ENCODE results near the gene MPPED2. TPM values are rescaled to one million over a fixed set of nuclear protein-coding genes. Genes with fewer than 3 reads are reported as not detected.

The MPPED2 gene
- total RNA-seq, 3 donors from 2014 or later (not counting 1 experiment from before 2014, with no cell fraction given), result 0.99 to 4.2 (median 2.5) TPM

GRCh38 chr11:30424321-30424720, 161.8 kb downstream of the MPPED2 start:
- H3K27ac Mint-ChIP-seq, result no peak overlapping the region
- peaks cover 0 to 5% of the 10 kb centered on the region in 2 donors for H3K27me3 Mint-ChIP-seq (ENCODE audit: low read depth in 2 of 2)
- Histone ChIP-seq H3K4me3 (ENCODE audit: low read length) (no peak overlapping the region), H3K27ac (ENCODE audit: low read length) (no peak overlapping the region), H3K4me1 (ENCODE audit: control insufficient read depth, insufficient read depth, low read length) (no peaks in the 10 kb centered on the region), H3K9me3 (ENCODE audit: control insufficient read depth, insufficient read depth, low read length) (no peaks in the 10 kb centered on the region), H3K27me3 (ENCODE audit: control insufficient read depth, insufficient read depth, low read length) (no peaks in the 10 kb centered on the region), H3K36me3 (ENCODE audit: control insufficient read depth, insufficient read depth, low read length) (no peaks in the 10 kb centered on the region)
- intact Hi-C loops (cut with micrococcal nuclease), result no loop called here
- TF ChIP-seq, protein P1, sequence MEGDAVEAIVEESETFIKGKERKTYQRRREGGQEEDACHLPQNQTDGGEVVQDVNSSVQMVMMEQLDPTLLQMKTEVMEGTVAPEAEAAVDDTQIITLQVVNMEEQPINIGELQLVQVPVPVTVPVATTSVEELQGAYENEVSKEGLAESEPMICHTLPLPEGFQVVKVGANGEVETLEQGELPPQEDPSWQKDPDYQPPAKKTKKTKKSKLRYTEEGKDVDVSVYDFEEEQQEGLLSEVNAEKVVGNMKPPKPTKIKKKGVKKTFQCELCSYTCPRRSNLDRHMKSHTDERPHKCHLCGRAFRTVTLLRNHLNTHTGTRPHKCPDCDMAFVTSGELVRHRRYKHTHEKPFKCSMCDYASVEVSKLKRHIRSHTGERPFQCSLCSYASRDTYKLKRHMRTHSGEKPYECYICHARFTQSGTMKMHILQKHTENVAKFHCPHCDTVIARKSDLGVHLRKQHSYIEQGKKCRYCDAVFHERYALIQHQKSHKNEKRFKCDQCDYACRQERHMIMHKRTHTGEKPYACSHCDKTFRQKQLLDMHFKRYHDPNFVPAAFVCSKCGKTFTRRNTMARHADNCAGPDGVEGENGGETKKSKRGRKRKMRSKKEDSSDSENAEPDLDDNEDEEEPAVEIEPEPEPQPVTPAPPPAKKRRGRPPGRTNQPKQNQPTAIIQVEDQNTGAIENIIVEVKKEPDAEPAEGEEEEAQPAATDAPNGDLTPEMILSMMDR (IDR thresholded peaks at IDR 0.05), result no peak
- no peak overlapping the region for H3K4me3 Mint-ChIP-seq
- no peaks in the 10 kb centered on the region for H3K4me1 Mint-ChIP-seq
- H3K36me3 Mint-ChIP-seq, result no peaks in the 10 kb centered on the region
- no peak for ATAC-seq
- WGBS (ENCODE audit: insufficient coverage), result 86% methylated on average over 10 of the region's 10 CpGs
- no peaks in the 10 kb centered on the region for H3K9me3 Mint-ChIP-seq
- DNase-seq, result no peak

GRCh38 chr11:30423886-30424285, 162.3 kb downstream of the MPPED2 start:
- Histone ChIP-seq H3K4me3 (ENCODE audit: low read length) (no peak overlapping the region), H3K27me3 (ENCODE audit: control insufficient read depth, insufficient read depth, low read length) (no peaks in the 10 kb centered on the region), H3K36me3 (ENCODE audit: control insufficient read depth, insufficient read depth, low read length) (no peaks in the 10 kb centered on the region), H3K4me1 (ENCODE audit: control insufficient read depth, insufficient read depth, low read length) (no peaks in the 10 kb centered on the region), H3K27ac (ENCODE audit: low read length) (no peak overlapping the region), H3K9me3 (ENCODE audit: control insufficient read depth, insufficient read depth, low read length) (no peaks in the 10 kb centered on the region)
- Mint-ChIP-seq H3K9me3 (no peaks in the 10 kb centered on the region), H3K27ac (no peak overlapping the region), H3K27me3 (ENCODE audit: low read depth in 2 of 2) (peaks cover 0 to 5% of the 10 kb centered on the region in 2 donors), H3K36me3 (no peaks in the 10 kb centered on the region), H3K4me3 (no peak overlapping the region), H3K4me1 (no peaks in the 10 kb centered on the region)
- 95% methylated on average over 6 of the region's 6 CpGs for WGBS (ENCODE audit: insufficient coverage)
- ATAC-seq, result no peak
- intact Hi-C loops (cut with micrococcal nuclease), result no loop called here
- TF ChIP-seq, protein P1 (IDR thresholded peaks at IDR 0.05), result no peak
- DNase-seq, result no peak

DNA sequence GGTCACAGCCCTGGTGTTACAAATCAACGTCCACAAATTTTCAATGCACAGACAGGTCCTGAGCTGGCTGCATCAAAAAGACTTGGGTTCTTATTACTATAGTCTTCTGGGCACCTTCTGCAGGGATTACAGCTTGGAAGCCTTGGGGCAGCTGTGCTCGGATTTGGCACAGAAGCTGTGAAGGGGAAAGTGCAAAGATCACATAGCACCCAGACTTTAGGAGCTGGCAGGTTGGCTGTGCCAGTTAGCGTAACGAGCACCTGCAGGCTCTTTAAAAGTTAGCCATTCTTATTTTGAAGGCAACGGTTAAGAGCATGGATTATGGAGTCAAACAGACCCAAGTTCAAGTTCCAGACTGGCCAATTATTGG, 162.9 kb downstream of the MPPED2 start:
- no peaks in the 10 kb centered on the region for H3K4me1 Mint-ChIP-seq
- 95% methylated on average over 5 of the region's 5 CpGs for WGBS (ENCODE audit: insufficient coverage)
- DNase-seq (no peak), ATAC-seq (no peak)
- Histone ChIP-seq H3K4me3 (ENCODE audit: low read length) (no peak overlapping the region), H3K27me3 (ENCODE audit: control insufficient read depth, insufficient read depth, low read length) (no peaks in the 10 kb centered on the region), H3K9me3 (ENCODE audit: control insufficient read depth, insufficient read depth, low read length) (no peaks in the 10 kb centered on the region), H3K36me3 (ENCODE audit: control insufficient read depth, insufficient read depth, low read length) (no peaks in the 10 kb centered on the region), H3K27ac (ENCODE audit: low read length) (no peak overlapping the region), H3K4me1 (ENCODE audit: control insufficient read depth, insufficient read depth, low read length) (no peaks in the 10 kb centered on the region)
- no peaks in the 10 kb centered on the region for H3K36me3 Mint-ChIP-seq
- H3K9me3 Mint-ChIP-seq, result no peaks in the 10 kb centered on the region
- H3K27me3 Mint-ChIP-seq (ENCODE audit: low read depth in 2 of 2), result peaks cover 0 to 5% of the 10 kb centered on the region in 2 donors
- no peak overlapping the region for H3K4me3 Mint-ChIP-seq
- H3K27ac Mint-ChIP-seq, result no peak overlapping the region
- TF ChIP-seq, protein P1 (IDR thresholded peaks at IDR 0.05), result no peak
- intact Hi-C loops (cut with micrococcal nuclease), result no loop called here

Data from natural killer cell (primary cell).